HG02884 (cell line): ENCODE measurements around the gene ACSS1.

Experiments
- ATAC-seq: cut with Tn5 transposase; IDR thresholded peaks from one replicate; pipeline ENCODE4 v1.9.1; 2021; ENCODE audit warnings: mild to moderate bottlenecking, moderate library complexity; ENCODE audit not compliant: unreplicated experiment

The ACSS1 gene

DNA sequence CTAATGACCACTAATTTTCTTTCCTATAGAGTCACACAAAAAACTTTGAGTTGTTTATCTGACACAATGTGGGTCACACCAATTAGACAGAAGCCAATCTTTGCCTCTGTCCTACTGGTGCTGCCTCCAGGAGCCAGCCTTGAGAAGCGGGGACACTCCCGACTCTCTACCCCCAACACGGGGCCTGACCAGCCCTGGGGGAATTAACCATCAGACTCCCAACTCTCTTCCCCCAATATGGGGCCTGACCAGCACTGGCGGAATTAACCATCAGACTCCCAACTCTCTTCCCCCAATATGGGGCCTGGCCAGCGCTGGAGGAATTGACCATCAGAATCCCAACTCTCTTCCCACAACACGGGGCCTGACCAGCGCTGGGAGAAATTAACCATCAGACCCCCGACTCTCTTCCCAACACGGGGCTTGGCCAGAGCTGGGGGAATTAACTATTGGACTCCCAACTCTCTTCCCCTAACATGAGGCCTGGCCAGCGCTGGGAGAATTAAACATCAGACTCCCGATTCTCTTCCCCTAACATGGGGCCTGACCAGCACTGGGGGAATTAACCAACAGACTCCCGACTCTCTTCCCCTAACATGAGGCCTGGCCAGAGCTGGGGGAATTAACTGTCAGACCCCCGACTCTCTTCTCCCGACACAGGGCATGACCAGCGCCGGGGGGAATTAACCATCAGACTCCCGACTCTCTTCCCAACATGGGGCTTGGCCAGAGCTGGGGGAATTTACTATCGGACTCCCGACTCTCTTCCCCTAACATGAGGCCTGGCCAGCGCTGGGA, 96.4 kb downstream of the ACSS1 start:
- no peak for ATAC-seq

DNA sequence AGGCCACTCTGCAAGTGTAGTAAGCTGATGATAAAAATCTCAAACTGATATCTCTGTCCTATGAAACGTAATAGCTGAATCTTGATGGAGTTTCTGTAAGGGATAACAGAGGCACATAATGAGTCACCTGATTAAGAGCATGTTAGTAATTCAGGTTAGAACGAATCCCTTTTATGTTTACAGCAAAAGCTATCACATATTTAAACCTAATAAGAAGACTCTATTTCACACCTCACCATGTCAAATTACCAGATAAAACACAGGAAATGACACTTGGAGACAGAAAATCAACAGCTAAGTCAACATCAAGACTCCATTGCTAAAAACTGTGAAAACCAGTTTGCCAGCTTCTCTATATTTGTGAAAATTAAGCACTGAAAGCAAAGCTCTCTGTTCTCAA, 97.1 kb downstream of the ACSS1 start:
- no peak for ATAC-seq

DNA sequence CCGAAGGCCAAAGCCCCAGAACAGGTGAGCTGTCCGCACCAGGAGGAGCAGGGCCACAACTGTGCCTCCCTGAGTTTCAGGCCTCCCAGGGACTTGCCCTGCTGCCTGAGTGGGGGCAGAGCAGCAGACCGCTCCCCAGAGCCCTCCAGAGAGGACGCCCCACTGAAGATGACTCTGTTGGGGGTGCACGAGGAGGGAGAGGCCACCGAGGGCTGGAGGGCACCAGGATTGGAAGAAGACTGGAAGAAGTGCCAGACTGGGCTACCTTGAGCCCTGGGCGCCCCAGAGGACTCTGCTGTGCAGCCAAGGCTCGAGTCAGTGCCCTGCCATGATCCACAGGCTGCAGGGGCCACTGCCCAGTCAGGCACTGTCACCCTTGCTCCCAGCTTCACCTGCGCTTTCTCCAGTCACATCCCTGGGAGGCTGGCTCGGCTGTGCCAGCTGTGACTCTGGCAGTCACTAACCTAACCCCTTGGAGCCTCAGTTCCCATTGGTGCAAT, 97.6 kb downstream of the ACSS1 start:
- no peak for ATAC-seq

DNA sequence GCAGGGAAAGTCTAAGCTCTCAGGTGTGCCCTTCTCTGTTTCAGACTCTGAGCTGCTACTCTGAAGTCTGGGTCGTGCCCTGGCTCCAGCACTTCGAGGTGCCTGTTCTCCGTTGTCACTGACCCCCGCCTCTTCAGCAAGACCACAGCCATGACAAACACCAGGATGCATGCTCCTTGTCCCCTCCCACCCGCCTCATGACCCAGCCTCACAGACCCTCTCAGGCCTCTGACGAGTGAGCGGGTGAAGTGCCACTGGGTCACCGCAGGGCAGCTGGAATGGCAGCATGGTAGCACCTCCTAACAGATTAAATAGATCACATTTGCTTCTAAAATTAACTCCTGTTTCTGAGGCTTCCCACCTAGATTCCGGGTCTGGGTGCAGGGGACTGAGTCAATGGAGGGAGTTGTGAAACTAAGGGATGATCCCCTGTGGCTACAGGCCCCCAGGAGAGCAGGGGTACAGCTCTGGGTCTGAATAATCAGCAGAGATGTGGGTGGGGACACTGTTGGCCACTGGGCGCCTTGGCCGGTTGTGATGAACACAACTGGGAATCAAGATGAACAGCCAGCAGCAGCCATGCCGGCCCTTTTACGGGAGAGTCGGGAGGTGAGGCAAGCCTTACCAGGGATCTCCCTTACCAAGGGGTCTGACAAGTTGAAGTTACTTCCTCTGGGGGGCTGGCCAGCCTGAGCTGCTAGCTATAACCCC, 98.2 kb downstream of the ACSS1 start:
- ATAC-seq = no peak

DNA sequence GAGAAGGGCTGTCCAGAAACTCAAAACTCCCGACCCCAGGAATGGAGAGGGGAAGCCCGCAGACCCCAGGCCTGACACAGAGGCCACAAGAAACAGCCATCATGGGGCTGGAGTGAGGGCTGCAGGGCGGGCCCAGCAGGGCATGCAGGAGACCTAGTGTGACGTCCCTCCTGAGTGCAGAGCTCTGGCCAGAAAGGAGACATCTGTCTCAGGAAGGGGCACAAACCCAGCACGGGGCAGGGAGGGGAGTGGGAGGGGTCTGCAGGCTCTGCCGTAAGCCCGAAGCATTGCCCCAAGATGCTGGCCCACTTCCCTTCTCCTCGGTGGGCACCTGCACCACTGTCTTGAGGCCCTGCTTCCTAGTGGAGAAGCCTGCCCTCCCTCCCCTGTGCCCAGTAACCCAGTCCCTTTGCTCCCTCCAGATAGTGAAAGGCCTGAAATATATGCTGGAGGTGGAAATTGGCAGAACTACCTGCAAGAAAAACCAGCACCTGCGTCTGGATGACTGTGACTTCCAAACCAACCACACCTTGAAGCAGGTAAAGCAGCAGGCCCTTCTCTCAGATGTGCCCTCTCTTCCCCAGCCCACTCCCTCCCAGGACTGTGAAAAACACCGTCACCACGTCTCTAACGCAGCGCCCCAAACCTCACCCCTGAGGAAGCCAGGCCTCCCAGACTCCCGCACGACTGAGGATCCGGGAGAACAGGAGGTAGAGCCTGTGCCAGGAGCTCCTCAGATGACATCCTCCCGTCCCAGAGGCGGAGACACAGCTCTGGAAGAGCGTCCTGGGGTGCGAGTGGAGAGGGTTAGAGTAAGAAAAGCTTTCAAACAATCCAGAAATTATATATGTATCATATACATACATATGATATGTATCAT, 99.2 kb downstream of the ACSS1 start:
- ATAC-seq = no peak

DNA sequence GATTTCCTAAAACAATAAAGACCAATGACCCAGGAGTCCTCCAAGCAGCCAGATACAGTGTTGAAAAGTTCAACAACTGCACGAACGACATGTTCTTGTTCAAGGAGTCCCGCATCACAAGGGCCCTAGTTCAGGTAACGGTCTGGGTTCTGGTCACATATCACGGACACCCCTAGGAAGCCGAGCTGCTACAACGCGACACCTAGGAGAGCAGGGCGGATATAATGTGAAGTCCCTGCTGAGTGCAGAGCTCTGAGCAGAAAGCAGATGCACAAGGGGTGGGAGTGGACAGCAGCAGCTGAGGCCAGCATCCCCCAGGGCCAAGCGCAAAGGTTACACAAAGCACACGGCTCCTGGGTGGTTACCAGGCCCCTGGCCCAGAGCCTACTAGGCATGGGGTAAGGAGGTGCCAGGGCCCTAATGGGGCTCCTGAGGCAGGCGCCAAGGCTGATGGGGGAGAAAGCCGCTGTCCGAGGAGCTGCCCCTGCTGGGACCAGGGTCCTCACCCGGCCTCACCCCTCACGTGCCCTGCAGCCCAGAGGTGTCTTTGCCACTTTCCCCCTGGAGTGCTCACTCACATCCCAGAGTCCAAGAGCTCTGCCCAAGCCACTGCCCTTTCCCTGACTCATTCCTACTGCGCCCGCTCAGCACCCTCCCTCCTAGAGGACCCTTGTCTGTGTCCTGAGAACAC, 100.5 kb downstream of the ACSS1 start:
- ATAC-seq = no peak
